Measurements from ENCODE around the gene FOXJ3.

The FOXJ3 gene

GRCh38 chr1:42183957-42184268 is 151.1 kb downstream of the FOXJ3 start:
- H3K4me3 ChIP-seq (ENCODE audit: low read length), result no peak overlapping the region
- H3K9ac ChIP-seq (ENCODE audit: low read depth, low read length), result no peak overlapping the region
- H3K4me1 ChIP-seq (ENCODE audit: control insufficient read depth, insufficient read depth, low read length), result peaks cover 20% of the 10 kb centered on the region
- no peak overlapping the region for H3K4me2 ChIP-seq (ENCODE audit: low read length)
- H3K36me3 ChIP-seq (ENCODE audit: insufficient read depth, low read length), result peaks cover 39% of the 10 kb centered on the region
- H3K9me3 ChIP-seq (replicated peaks; ENCODE audit: low read length), result no peaks in the 10 kb centered on the region
- no peaks in the 10 kb centered on the region for H3K27me3 ChIP-seq (ENCODE audit: control insufficient read depth, insufficient read depth, low read length)

- Histone ChIP-seq H3K36me3 (ENCODE audit: insufficient read depth, low read length) (peaks cover 33% of the 10 kb centered on the region), H3K4me2 (ENCODE audit: low read length) (no peak overlapping the region), H3K4me1 (ENCODE audit: control insufficient read depth, insufficient read depth, low read length) (peaks cover 20% of the 10 kb centered on the region)
Measured at GRCh38 chr1:42183210-42183956, 151.7 kb downstream of the FOXJ3 start.

GRCh38 chr1:42181687-42182086 is 153.3 kb downstream of the FOXJ3 start:
- no peaks in the 10 kb centered on the region for H3K27me3 ChIP-seq (ENCODE audit: control insufficient read depth, insufficient read depth, low read length)
- no peaks in the 10 kb centered on the region for H3K9me3 ChIP-seq (replicated peaks; ENCODE audit: low read length)
- H3K4me2 ChIP-seq (ENCODE audit: low read length), result no peak overlapping the region
- H3K9ac ChIP-seq (ENCODE audit: low read depth, low read length), result no peak overlapping the region
- peaks cover 25% of the 10 kb centered on the region for H3K36me3 ChIP-seq (ENCODE audit: insufficient read depth, low read length)
- H3K4me1 ChIP-seq (ENCODE audit: control insufficient read depth, insufficient read depth, low read length), result peaks cover 24% of the 10 kb centered on the region
- H3K4me3 ChIP-seq (ENCODE audit: low read length), result no peak overlapping the region

More at GRCh38 chr1:42183210-42183956, 151.7 kb downstream of the FOXJ3 start:
- H3K27me3 ChIP-seq (ENCODE audit: control insufficient read depth, insufficient read depth, low read length), result no peaks in the 10 kb centered on the region
- no peak overlapping the region for H3K9ac ChIP-seq (ENCODE audit: low read depth, low read length)
- no peak overlapping the region for H3K4me3 ChIP-seq (ENCODE audit: low read length)
- no peaks in the 10 kb centered on the region for H3K9me3 ChIP-seq (replicated peaks; ENCODE audit: low read length)

GRCh38 chr1:42179900-42180329 is 155.1 kb downstream of the FOXJ3 start:
- Histone ChIP-seq H3K9me3 (replicated peaks; ENCODE audit: low read length) (no peaks in the 10 kb centered on the region), H3K36me3 (ENCODE audit: insufficient read depth, low read length) (peaks cover 31% of the 10 kb centered on the region), H3K4me1 (ENCODE audit: control insufficient read depth, insufficient read depth, low read length) (peaks cover 12% of the 10 kb centered on the region), H3K4me3 (ENCODE audit: low read length) (no peak overlapping the region), H3K9ac (ENCODE audit: low read depth, low read length) (no peak overlapping the region), H3K27me3 (ENCODE audit: control insufficient read depth, insufficient read depth, low read length) (no peaks in the 10 kb centered on the region), H3K4me2 (ENCODE audit: low read length) (no peak overlapping the region)

- no peaks in the 10 kb centered on the region for H3K27me3 ChIP-seq (ENCODE audit: control insufficient read depth, insufficient read depth, low read length)
- H3K9ac ChIP-seq (ENCODE audit: low read depth, low read length), result no peak overlapping the region
- H3K36me3 ChIP-seq (ENCODE audit: insufficient read depth, low read length), result peaks cover 31% of the 10 kb centered on the region
- peaks cover 8% of the 10 kb centered on the region for H3K4me1 ChIP-seq (ENCODE audit: control insufficient read depth, insufficient read depth, low read length)
- H3K4me2 ChIP-seq (ENCODE audit: low read length), result no peak overlapping the region
- no peaks in the 10 kb centered on the region for H3K9me3 ChIP-seq (replicated peaks; ENCODE audit: low read length)
- H3K4me3 ChIP-seq (ENCODE audit: low read length), result no peak overlapping the region
Measured at GRCh38 chr1:42179275-42179674, 155.8 kb downstream of the FOXJ3 start.

- no peaks in the 10 kb centered on the region for H3K27me3 ChIP-seq (ENCODE audit: control insufficient read depth, insufficient read depth, low read length)
- H3K4me1 ChIP-seq (ENCODE audit: control insufficient read depth, insufficient read depth, low read length), result peaks cover 8% of the 10 kb centered on the region
- no peak overlapping the region for H3K4me3 ChIP-seq (ENCODE audit: low read length)
- H3K9ac ChIP-seq (ENCODE audit: low read depth, low read length), result no peak overlapping the region
- no peaks in the 10 kb centered on the region for H3K9me3 ChIP-seq (replicated peaks; ENCODE audit: low read length)
- H3K4me2 ChIP-seq (ENCODE audit: low read length), result no peak overlapping the region
- H3K36me3 ChIP-seq (ENCODE audit: insufficient read depth, low read length), result peaks cover 25% of the 10 kb centered on the region
Measured at GRCh38 chr1:42178249-42178648, 156.8 kb downstream of the FOXJ3 start.

- peak overlapping the region; percentile 22 for H3K4me2 ChIP-seq (ENCODE audit: low read length)
- H3K9me3 ChIP-seq (replicated peaks; ENCODE audit: low read length), result no peaks in the 10 kb centered on the region
- no peak overlapping the region for H3K4me3 ChIP-seq (ENCODE audit: low read length)
- H3K36me3 ChIP-seq (ENCODE audit: insufficient read depth, low read length), result peaks cover 25% of the 10 kb centered on the region
- H3K4me1 ChIP-seq (ENCODE audit: control insufficient read depth, insufficient read depth, low read length), result peaks cover 8% of the 10 kb centered on the region
- no peaks in the 10 kb centered on the region for H3K27me3 ChIP-seq (ENCODE audit: control insufficient read depth, insufficient read depth, low read length)
- H3K9ac ChIP-seq (ENCODE audit: low read depth, low read length), result peak overlapping the region; percentile 28
Measured at GRCh38 chr1:42177541-42177981, 157.5 kb downstream of the FOXJ3 start.

GRCh38 chr1:42176902-42177519 is 158.0 kb downstream of the FOXJ3 start:
- Histone ChIP-seq H3K4me3 (ENCODE audit: low read length) (no peak overlapping the region), H3K4me2 (ENCODE audit: low read length) (peak overlapping the region; percentile 22), H3K9me3 (replicated peaks; ENCODE audit: low read length) (no peaks in the 10 kb centered on the region), H3K4me1 (ENCODE audit: control insufficient read depth, insufficient read depth, low read length) (peaks cover 8% of the 10 kb centered on the region), H3K27me3 (ENCODE audit: control insufficient read depth, insufficient read depth, low read length) (no peaks in the 10 kb centered on the region), H3K36me3 (ENCODE audit: insufficient read depth, low read length) (peaks cover 23% of the 10 kb centered on the region), H3K9ac (ENCODE audit: low read depth, low read length) (peak overlapping the region; percentile 28)

GRCh38 chr1:42175314-42176054 is 159.6 kb downstream of the FOXJ3 start:
- H3K4me1 ChIP-seq (ENCODE audit: control insufficient read depth, insufficient read depth, low read length), result peaks cover 8% of the 10 kb centered on the region

GRCh38 chr1:42173961-42174735 is 160.9 kb downstream of the FOXJ3 start:
- peaks cover 8% of the 10 kb centered on the region for H3K4me1 ChIP-seq (ENCODE audit: control insufficient read depth, insufficient read depth, low read length)
- H3K36me3 ChIP-seq (ENCODE audit: insufficient read depth, low read length), result peaks cover 6% of the 10 kb centered on the region
- no peaks in the 10 kb centered on the region for H3K27me3 ChIP-seq (ENCODE audit: control insufficient read depth, insufficient read depth, low read length)
- H3K9ac ChIP-seq (ENCODE audit: low read depth, low read length), result no peak overlapping the region
- no peak overlapping the region for H3K4me3 ChIP-seq (ENCODE audit: low read length)
- no peaks in the 10 kb centered on the region for H3K9me3 ChIP-seq (replicated peaks; ENCODE audit: low read length)
- no peak overlapping the region for H3K4me2 ChIP-seq (ENCODE audit: low read length)

More at GRCh38 chr1:42175314-42176054, 159.6 kb downstream of the FOXJ3 start:
- no peaks in the 10 kb centered on the region for H3K27me3 ChIP-seq (ENCODE audit: control insufficient read depth, insufficient read depth, low read length)
- H3K36me3 ChIP-seq (ENCODE audit: insufficient read depth, low read length), result peaks cover 17% of the 10 kb centered on the region
- H3K4me2 ChIP-seq (ENCODE audit: low read length), result no peak overlapping the region
- no peak overlapping the region for H3K9ac ChIP-seq (ENCODE audit: low read depth, low read length)
- no peak overlapping the region for H3K4me3 ChIP-seq (ENCODE audit: low read length)
- H3K9me3 ChIP-seq (replicated peaks; ENCODE audit: low read length), result no peaks in the 10 kb centered on the region
